Hypothalamus (tissue), 51 donors: ENCODE data around the gene FDXACB1.
"Not testable (repeated sequence)": the region's sequence is repeated elsewhere in the genome, so short reads cannot be mapped to it uniquely, and the experiment has no call there.

Experiments
- DNase-seq, 51 donors: peaks; one replicate each; lab custom pipeline; 2025; lab: John Stamatoyannopoulos, UW

FDXACB1 gene

GRCh38 chr11:111910676-111911562, 32.0 kb upstream of the FDXACB1 start:
- DNase-seq = peak in 43 of 51 donors; percentile 13 to 92 (median 68)

GRCh38 chr11:111909378-111909777, 30.4 kb upstream of the FDXACB1 start:
- peak in 1 of 51 donors; percentile 43 for DNase-seq

- peak in 2 of 51 donors; percentile 16 to 43 for DNase-seq
Measured at GRCh38 chr11:111908639-111909305, 29.8 kb upstream of the FDXACB1 start.

- DNase-seq = no peak
Measured at GRCh38 chr11:111906680-111907079, 27.7 kb upstream of the FDXACB1 start.

GRCh38 chr11:111905411-111905810, 26.4 kb upstream of the FDXACB1 start:
- no peak for DNase-seq

GRCh38 chr11:111886844-111887243, 7.9 kb upstream of the FDXACB1 start:
- DNase-seq = no peak

GRCh38 chr11:111886032-111886431, 7.1 kb upstream of the FDXACB1 start:
- DNase-seq = no peak

GRCh38 chr11:111885053-111885452, 6.1 kb upstream of the FDXACB1 start:
- DNase-seq = not testable (repeated sequence)

GRCh38 chr11:111882202-111882601, 3.2 kb upstream of the FDXACB1 start:
- peak in 4 of 51 donors; percentile 1 to 9 (median 4) for DNase-seq

GRCh38 chr11:111879637-111879960, 634 bp upstream of the FDXACB1 start:
- no peak for DNase-seq

- peak in 1 of 51 donors; percentile 31 for DNase-seq
Measured at GRCh38 chr11:111878385-111878848, 548 bp downstream of the FDXACB1 start.

- DNase-seq = peak in 1 of 51 donors; percentile 45
Measured at GRCh38 chr11:111871693-111872161, 7.2 kb downstream of the FDXACB1 start.

- peak; percentile 30 to 91 (median 60) for DNase-seq
Measured at GRCh38 chr11:111870886-111871692, 7.9 kb downstream of the FDXACB1 start, which contains the start of gene ALG9. Gene ALG9 (minus strand): TSS chr11:111871581. CDS start chr11:111871482, 99 bp downstream.

- DNase-seq = no peak
Measured at GRCh38 chr11:111870522-111870885, 8.5 kb downstream of the FDXACB1 start.

GRCh38 chr11:111870113-111870512, 8.9 kb downstream of the FDXACB1 start:
- DNase-seq = no peak

GRCh38 chr11:111860257-111860656, 18.7 kb downstream of the FDXACB1 start:
- DNase-seq = no peak

- DNase-seq = no peak
Measured at GRCh38 chr11:111855506-111855905, 23.5 kb downstream of the FDXACB1 start.

GRCh38 chr11:111852103-111852502, 26.9 kb downstream of the FDXACB1 start:
- no peak for DNase-seq

GRCh38 chr11:111851636-111852035, 27.3 kb downstream of the FDXACB1 start:
- no peak for DNase-seq

GRCh38 chr11:111851067-111851466, 27.9 kb downstream of the FDXACB1 start:
- DNase-seq = no peak

- no peak for DNase-seq
Measured at GRCh38 chr11:111849631-111850030, 29.3 kb downstream of the FDXACB1 start.
